MM.1S (cell line): ENCODE results near the gene ZMPSTE24.

Experiments
- DNase-seq: peaks from one replicate; pipeline ENCODE4 v3.0.0-alpha.2; 2015
- H2AFZ ChIP-seq: fragments of 300-600 bp; sonication (generic); 2 replicates; pipeline ENCODE4 v1.6.0; 2016; ENCODE audit warnings: antibody characterized with exemption, low read length
- H3F3A ChIP-seq: fragments of 300-600 bp; sonication (generic); 2 replicates; pipeline ENCODE4 v1.6.1; 2016; ENCODE audit warnings: mild to moderate bottlenecking, antibody characterized with exemption, low read length, moderate library complexity, mixed read lengths; ENCODE audit not compliant: insufficient read depth
- H3K27ac ChIP-seq: fragments of 300-600 bp; sonication (generic); 2 replicates; pipeline ENCODE4 v1.5.1; 2016; ENCODE audit warnings: mild to moderate bottlenecking, low read length
- H3K27me3 ChIP-seq: fragments of 300-600 bp; sonication (generic); replicated peaks from 2 replicates; pipeline ENCODE4 v1.6.0; 2016; ENCODE audit warnings: low read length; ENCODE audit not compliant: insufficient read depth
- H3K36me3 ChIP-seq: fragments of 300-600 bp; sonication (generic); replicated peaks from 2 replicates; pipeline ENCODE4 v1.6.1; 2016; ENCODE audit warnings: mild to moderate bottlenecking, low read length, mixed read lengths; ENCODE audit not compliant: insufficient read depth
- H3K4me1 ChIP-seq: fragments of 300-600 bp; sonication (generic); 2 replicates; pipeline ENCODE4 v1.6.1; 2016; ENCODE audit warnings: low read length, mixed read lengths
- H3K4me2 ChIP-seq: fragments of 300-600 bp; sonication (generic); 2 replicates; pipeline ENCODE4 v1.6.0; 2016; ENCODE audit warnings: low read depth, low read length
- H3K4me3 ChIP-seq: fragments of 300-600 bp; sonication (generic); 2 replicates; pipeline ENCODE4 v1.5.1; 2016; ENCODE audit warnings: low read length, mixed read lengths
- H3K79me2 ChIP-seq: fragments of 300-600 bp; sonication (generic); 2 replicates; pipeline ENCODE4 v1.6.1; 2016; ENCODE audit warnings: mixed run types, low read length, mixed read lengths
- H3K9ac ChIP-seq: fragments of 300-600 bp; sonication (generic); 2 replicates; pipeline ENCODE4 v1.6.1; 2016; ENCODE audit warnings: low read length, mixed read lengths
- H3K9me2 ChIP-seq: fragments of 300-600 bp; sonication (generic); replicated peaks from 2 replicates; pipeline ENCODE4 v1.6.1; 2016; ENCODE audit warnings: mild to moderate bottlenecking, low read length, mixed read lengths; ENCODE audit not compliant: insufficient read depth
- H3K9me3 ChIP-seq: fragments of 300-600 bp; sonication (generic); replicated peaks from 2 replicates; pipeline ENCODE4 v1.6.1; 2016; ENCODE audit warnings: mild to moderate bottlenecking, low read length, mixed read lengths; ENCODE audit not compliant: insufficient read depth
- H4K20me1 ChIP-seq: fragments of 300-600 bp; sonication (generic); 2 replicates; pipeline ENCODE4 v1.6.1; 2016; ENCODE audit warnings: mild to moderate bottlenecking, low read length, moderate library complexity, mixed read lengths; ENCODE audit not compliant: insufficient read depth
- CTCF ChIP-seq: fragments of 300-600 bp; sonication (generic); IDR thresholded peaks from 2 replicates; pipeline ENCODE4 v1.5.1; 2016; ENCODE audit warnings: antibody characterized with exemption, low read length, mixed read lengths
- EZH2 ChIP-seq: fragments of 300-600 bp; sonication (generic); optimal IDR thresholded peaks from 2 replicates; pipeline ENCODE3; 2017; ENCODE audit warnings: low read depth, mild to moderate bottlenecking, antibody characterized with exemption, low read length, mixed read lengths
- EZH2phosphoT487 ChIP-seq: fragments of 300-600 bp; sonication (generic); IDR thresholded peaks from 2 replicates; pipeline ENCODE4 v1.6.1; 2018; ENCODE audit warnings: antibody characterized with exemption, low read length

Gene ZMPSTE24

GRCh38 chr1:40251456-40251855 lies 6.6 kb upstream of the ZMPSTE24 start:
- no peaks in the 10 kb centered on the region for H4K20me1 ChIP-seq
- H3K27me3 ChIP-seq = no peaks in the 10 kb centered on the region
- no peak overlapping the region for H2AFZ ChIP-seq
- H3K27ac ChIP-seq = no peak overlapping the region
- peaks cover 3% of the 10 kb centered on the region; the same call in 1 of the 2 replicates for H3K4me1 ChIP-seq
- 0 out of 2 replicates have a peak, but pooled peaks cover under 1% of the 10 kb centered on the region for H3F3A ChIP-seq
- peaks cover 10% of the 10 kb centered on the region for H3K79me2 ChIP-seq
- DNase-seq = no peak
- H3K36me3 ChIP-seq = no peaks in the 10 kb centered on the region
- no peaks in the 10 kb centered on the region for H3K9me2 ChIP-seq
- no peaks in the 10 kb centered on the region for H3K9me3 ChIP-seq
- TF ChIP-seq EZH2phosphoT487 (no peak), EZH2 (no peak), CTCF (no peak)
- no peak overlapping the region for H3K9ac ChIP-seq
- H3K4me2 ChIP-seq = no peak overlapping the region
- no peak overlapping the region for H3K4me3 ChIP-seq

GRCh38 chr1:40252601-40253000 lies 5.4 kb upstream of the ZMPSTE24 start:
- no peak overlapping the region for H3K9ac ChIP-seq
- H3K9me3 ChIP-seq = no peaks in the 10 kb centered on the region
- H3K27me3 ChIP-seq = no peaks in the 10 kb centered on the region
- H3K9me2 ChIP-seq = no peaks in the 10 kb centered on the region
- no peak overlapping the region for H3K27ac ChIP-seq
- no peaks in the 10 kb centered on the region for H3K36me3 ChIP-seq
- peaks cover 17% of the 10 kb centered on the region for H3K79me2 ChIP-seq
- H3K4me3 ChIP-seq = no peak overlapping the region
- no peak for DNase-seq
- no peak overlapping the region for H3K4me2 ChIP-seq
- peaks cover 12% of the 10 kb centered on the region for H3F3A ChIP-seq
- no peak overlapping the region for H2AFZ ChIP-seq
- no peaks in the 10 kb centered on the region for H4K20me1 ChIP-seq
- peaks cover 6% of the 10 kb centered on the region; the same call in 1 of the 2 replicates for H3K4me1 ChIP-seq
- TF ChIP-seq EZH2phosphoT487 (no peak), CTCF (no peak), EZH2 (no peak)

GRCh38 chr1:40255231-40255630 lies 2.8 kb upstream of the ZMPSTE24 start:
- Histone ChIP-seq H3F3A (peaks cover 17% of the 10 kb centered on the region), H3K27ac (no peak overlapping the region), H4K20me1 (no peaks in the 10 kb centered on the region), H2AFZ (no peak overlapping the region), H3K9me2 (no peaks in the 10 kb centered on the region), H3K79me2 (peaks cover 35% of the 10 kb centered on the region), H3K4me2 (no peak overlapping the region), H3K4me3 (no peak overlapping the region), H3K27me3 (no peaks in the 10 kb centered on the region), H3K9ac (no peak overlapping the region), H3K9me3 (no peaks in the 10 kb centered on the region), H3K36me3 (no peaks in the 10 kb centered on the region), H3K4me1 (peaks cover 6% of the 10 kb centered on the region; the same call in 1 of the 2 replicates)
- DNase-seq = no peak
- no peak for TF ChIP-seq EZH2phosphoT487
- TF ChIP-seq CTCF = no peak
- no peak for TF ChIP-seq EZH2
